RKO (cell line): ENCODE measurements around the gene SYT6.

Source experiments
- DNase-seq: peaks from one replicate; pipeline ENCODE4 v3.0.0-alpha.2; 2016; ENCODE audit warnings: low spot score

SYT6 gene

GRCh38 chr1:114092186-114093062, 61.2 kb downstream of the SYT6 start:
- no peak for DNase-seq

- DNase-seq = no peak
Observed at GRCh38 chr1:114091711-114092110, 62.0 kb downstream of the SYT6 start.

GRCh38 chr1:114090738-114091505, 62.7 kb downstream of the SYT6 start:
- DNase-seq = no peak

GRCh38 chr1:114089502-114090138, 64.0 kb downstream of the SYT6 start:
- DNase-seq = no peak

GRCh38 chr1:114088392-114089299, 65.0 kb downstream of the SYT6 start:
- DNase-seq = no peak

- no peak for DNase-seq
Observed at GRCh38 chr1:114087495-114087894, 66.2 kb downstream of the SYT6 start.

GRCh38 chr1:114086601-114087368, 66.9 kb downstream of the SYT6 start:
- no peak for DNase-seq

- DNase-seq = no peak
Observed at GRCh38 chr1:114082867-114083585, 70.6 kb downstream of the SYT6 start.

GRCh38 chr1:114082304-114082630, 71.4 kb downstream of the SYT6 start:
- DNase-seq = no peak

GRCh38 chr1:114081437-114082303, 72.0 kb downstream of the SYT6 start:
- DNase-seq = no peak

- no peak for DNase-seq
Observed at GRCh38 chr1:114080511-114081436, 72.9 kb downstream of the SYT6 start.

- DNase-seq = no peak
Observed at GRCh38 chr1:114079596-114080190, 74.0 kb downstream of the SYT6 start.

- DNase-seq = no peak
Observed at GRCh38 chr1:114078116-114078515, 75.6 kb downstream of the SYT6 start.

- DNase-seq = no peak
Observed at GRCh38 chr1:114077188-114077587, 76.5 kb downstream of the SYT6 start.

GRCh38 chr1:114076308-114076707, 77.4 kb downstream of the SYT6 start:
- no peak for DNase-seq

GRCh38 chr1:114075546-114076242, 78.0 kb downstream of the SYT6 start:
- no peak for DNase-seq

- DNase-seq = no peak
Observed at GRCh38 chr1:114075105-114075504, 78.6 kb downstream of the SYT6 start.
